Breast epithelium (tissue), 4 donors: ENCODE data around the gene TMEM63C. TPM values are rescaled to one million over a fixed set of nuclear protein-coding genes. Genes with fewer than 3 reads are reported as not detected.

Experiments used
- DNase-seq, 2 donors: peaks; one replicate each; pipeline ENCODE4 v3.0.0-alpha.2; 2019; ENCODE audit warnings: low spot score in 2 of 2
- H3K27ac ChIP-seq, 2 donors: fragments of 200-600 bp; sonication (generic) in 1 of 2; one replicate each; pipeline ENCODE4 v1.5.1; 2016 to 2019; ENCODE audit warnings: mild to moderate bottlenecking in 1 of 2
- H3K27me3 ChIP-seq, 2 donors: fragments of 200-600 bp; sonication (generic) in 1 of 2; one replicate each; pipeline versions ENCODE4 v1.5.1 to v1.6.0; 2017 to 2019; ENCODE audit warnings: control low read depth in 1 of 2, mild to moderate bottlenecking in 1 of 2
- H3K36me3 ChIP-seq: fragments of 200-600 bp; one replicate; pipeline ENCODE4 v1.5.1; 2019
- H3K4me1 ChIP-seq, 2 donors: fragments of 200-600 bp; sonication (generic); one replicate each; pipeline ENCODE4 v1.5.1; 2016 to 2019; ENCODE audit warnings: control low read depth in 1 of 2
- H3K4me3 ChIP-seq, 3 donors: fragments of 200-600 bp; sonication (generic); 1 replicate in 2 of 3; 2 replicates in 1 of 3; pipeline ENCODE4 v1.5.1; 2016 to 2019; ENCODE audit warnings: mild to moderate bottlenecking in 3 of 3, moderate library complexity in 2 of 3
- H3K9me3 ChIP-seq, 2 donors: fragments of 200-600 bp; sonication (generic) in 1 of 2; one replicate each; pipeline ENCODE4 v1.5.1; 2016 to 2019; ENCODE audit warnings: control low read depth in 1 of 2
- POLR2A ChIP-seq: fragments of 450-650 bp; IDR thresholded peaks from one replicate; pipeline ENCODE4 v1.6.1; 2016; ENCODE audit warnings: antibody characterized with exemption, mild to moderate bottlenecking, moderate library complexity
- POLR2AphosphoS5 ChIP-seq, 3 donors: sonication (generic); formaldehyde crosslinking; IDR thresholded peaks; one replicate each; pipeline ENCODE4 v1.6.1; 2017; ENCODE audit warnings: antibody characterized with exemption in 3 of 3
- intact Hi-C: fragments of 100-400 bp; cut with DNase I; formaldehyde crosslinking; loops from one replicate; pipeline ENCODE4 v1.15.1; 2023; ENCODE audit warnings: low total_unique reads
- total RNA-seq, 3 donors: library from RNA; depleted of rRNA; stranded (reverse); fragments of >200 nt; gene quantifications; one replicate each; pipeline ENCODE4 v1.1.0, GENCODE V29; 2016
- TF ChIP-seq, protein P1 (sequence below), 3 donors: fragments of 450-650 bp; IDR thresholded peaks; one replicate each; pipeline ENCODE4 v1.5.1; 2016 to 2017; ENCODE audit warnings: antibody characterized with exemption in 3 of 3, mild to moderate bottlenecking in 3 of 3, moderate library complexity in 3 of 3

TMEM63C gene
- total RNA-seq, 3 donors from 2014 or later = 0.16 to 8.0 (median 3.9) TPM

DNA sequence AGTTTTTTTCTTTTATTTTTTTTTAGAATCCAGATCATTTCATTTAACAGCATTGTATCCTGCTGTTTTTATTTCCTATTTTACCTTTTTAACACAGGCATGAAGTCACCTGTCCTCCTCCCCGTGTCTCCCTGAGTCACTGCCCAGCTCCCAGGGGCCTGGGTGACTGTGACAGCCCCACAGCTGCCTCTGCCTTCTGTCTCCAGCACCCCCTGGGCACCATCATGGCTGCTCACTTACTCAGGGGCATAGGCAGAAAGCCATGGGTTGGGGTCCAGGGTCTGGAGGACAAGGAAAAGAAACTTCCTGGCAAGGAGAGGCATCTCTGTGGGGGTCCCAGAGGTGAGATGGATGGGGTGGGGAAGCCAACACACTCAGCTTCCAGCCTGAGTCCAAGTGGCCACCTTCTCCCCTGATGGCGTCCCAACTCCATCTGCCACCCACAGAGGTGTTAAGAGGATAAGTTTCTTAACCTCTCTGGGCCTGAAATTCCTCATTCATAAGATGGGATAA is 25.3 kb downstream of the TMEM63C start:
- H3K27me3 ChIP-seq = no peaks in the 10 kb centered on the region
- DNase-seq = no peak
- no peak overlapping the region for H3K27ac ChIP-seq
- no peaks in the 10 kb centered on the region for H3K36me3 ChIP-seq
- H3K4me3 ChIP-seq = no peak overlapping the region
- H3K4me1 ChIP-seq = no peaks in the 10 kb centered on the region
- no peak for TF ChIP-seq POLR2AphosphoS5 (IDR thresholded peaks at IDR 0.05)
- no peaks in the 10 kb centered on the region for H3K9me3 ChIP-seq
- intact Hi-C loops = no loop called here

DNA sequence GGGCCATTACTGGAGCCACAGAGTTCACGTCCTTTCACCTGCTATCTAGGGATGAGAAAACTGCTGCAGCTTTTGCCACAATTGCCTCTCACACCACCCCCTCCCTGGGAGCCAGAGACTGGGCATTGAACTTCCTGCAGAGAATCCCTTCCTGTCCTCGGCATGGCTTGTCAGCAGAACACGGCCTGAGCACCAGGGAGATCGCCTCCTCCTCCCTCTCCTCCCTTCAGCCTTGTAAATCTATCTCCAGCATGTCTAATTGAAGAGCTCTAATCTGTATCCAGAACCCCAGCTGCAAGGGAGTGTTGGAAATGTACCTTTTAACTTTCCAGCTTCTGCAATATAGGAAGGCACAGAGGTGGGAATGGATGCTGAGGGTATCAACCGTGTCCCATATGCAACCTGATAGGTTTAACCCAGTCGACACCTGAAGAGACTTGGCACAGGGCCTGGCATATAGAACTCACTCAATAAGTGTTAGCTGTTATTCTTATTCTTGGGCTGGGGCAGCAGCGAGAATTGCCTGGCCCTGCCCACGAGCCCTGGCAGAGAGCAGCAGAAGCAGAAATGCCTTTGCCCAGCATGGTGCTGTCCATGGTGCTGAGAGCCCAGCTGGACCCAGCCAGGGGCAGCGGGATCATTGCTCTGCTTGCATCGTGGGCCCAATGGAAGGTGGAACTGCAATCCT is 26.8 kb downstream of the TMEM63C start:
- no peak overlapping the region for H3K27ac ChIP-seq
- intact Hi-C loops = no loop called here
- H3K27me3 ChIP-seq = no peaks in the 10 kb centered on the region
- no peaks in the 10 kb centered on the region for H3K36me3 ChIP-seq
- H3K4me3 ChIP-seq = no peak overlapping the region
- no peaks in the 10 kb centered on the region for H3K9me3 ChIP-seq
- H3K4me1 ChIP-seq = no peaks in the 10 kb centered on the region
- DNase-seq = peak; percentile 18 to 70
- TF ChIP-seq POLR2A = no peak
- TF ChIP-seq, protein P1, sequence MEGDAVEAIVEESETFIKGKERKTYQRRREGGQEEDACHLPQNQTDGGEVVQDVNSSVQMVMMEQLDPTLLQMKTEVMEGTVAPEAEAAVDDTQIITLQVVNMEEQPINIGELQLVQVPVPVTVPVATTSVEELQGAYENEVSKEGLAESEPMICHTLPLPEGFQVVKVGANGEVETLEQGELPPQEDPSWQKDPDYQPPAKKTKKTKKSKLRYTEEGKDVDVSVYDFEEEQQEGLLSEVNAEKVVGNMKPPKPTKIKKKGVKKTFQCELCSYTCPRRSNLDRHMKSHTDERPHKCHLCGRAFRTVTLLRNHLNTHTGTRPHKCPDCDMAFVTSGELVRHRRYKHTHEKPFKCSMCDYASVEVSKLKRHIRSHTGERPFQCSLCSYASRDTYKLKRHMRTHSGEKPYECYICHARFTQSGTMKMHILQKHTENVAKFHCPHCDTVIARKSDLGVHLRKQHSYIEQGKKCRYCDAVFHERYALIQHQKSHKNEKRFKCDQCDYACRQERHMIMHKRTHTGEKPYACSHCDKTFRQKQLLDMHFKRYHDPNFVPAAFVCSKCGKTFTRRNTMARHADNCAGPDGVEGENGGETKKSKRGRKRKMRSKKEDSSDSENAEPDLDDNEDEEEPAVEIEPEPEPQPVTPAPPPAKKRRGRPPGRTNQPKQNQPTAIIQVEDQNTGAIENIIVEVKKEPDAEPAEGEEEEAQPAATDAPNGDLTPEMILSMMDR (IDR thresholded peaks at IDR 0.05) = no peak
- no peak for TF ChIP-seq POLR2AphosphoS5 (IDR thresholded peaks at IDR 0.05)

DNA sequence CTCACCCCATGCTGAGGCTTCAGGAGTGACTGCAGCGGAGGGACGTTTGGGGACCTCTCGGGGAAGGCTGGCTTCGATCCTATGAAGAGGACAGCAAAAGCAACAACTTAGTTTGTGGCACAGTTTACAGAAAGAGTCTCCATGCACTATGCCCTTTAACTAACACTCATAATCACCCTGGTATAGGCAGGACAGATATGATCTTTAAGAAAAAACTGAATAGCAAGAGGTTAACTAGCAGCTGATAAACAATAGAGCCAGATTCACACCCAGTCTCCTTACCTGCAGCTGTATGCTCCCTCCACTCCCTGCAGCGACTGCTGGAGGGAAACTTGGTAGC is 27.4 kb downstream of the TMEM63C start:
- Histone ChIP-seq H3K9me3 (no peaks in the 10 kb centered on the region), H3K4me1 (no peaks in the 10 kb centered on the region), H3K27me3 (no peaks in the 10 kb centered on the region), H3K4me3 (no peak overlapping the region), H3K27ac (no peak overlapping the region), H3K36me3 (no peaks in the 10 kb centered on the region)
- no peak for DNase-seq
- TF ChIP-seq POLR2A (no peak), POLR2AphosphoS5 (IDR thresholded peaks at IDR 0.05) (no peak)
- TF ChIP-seq, protein P1 (IDR thresholded peaks at IDR 0.05) = no peak
- intact Hi-C loops = no loop called here

DNA sequence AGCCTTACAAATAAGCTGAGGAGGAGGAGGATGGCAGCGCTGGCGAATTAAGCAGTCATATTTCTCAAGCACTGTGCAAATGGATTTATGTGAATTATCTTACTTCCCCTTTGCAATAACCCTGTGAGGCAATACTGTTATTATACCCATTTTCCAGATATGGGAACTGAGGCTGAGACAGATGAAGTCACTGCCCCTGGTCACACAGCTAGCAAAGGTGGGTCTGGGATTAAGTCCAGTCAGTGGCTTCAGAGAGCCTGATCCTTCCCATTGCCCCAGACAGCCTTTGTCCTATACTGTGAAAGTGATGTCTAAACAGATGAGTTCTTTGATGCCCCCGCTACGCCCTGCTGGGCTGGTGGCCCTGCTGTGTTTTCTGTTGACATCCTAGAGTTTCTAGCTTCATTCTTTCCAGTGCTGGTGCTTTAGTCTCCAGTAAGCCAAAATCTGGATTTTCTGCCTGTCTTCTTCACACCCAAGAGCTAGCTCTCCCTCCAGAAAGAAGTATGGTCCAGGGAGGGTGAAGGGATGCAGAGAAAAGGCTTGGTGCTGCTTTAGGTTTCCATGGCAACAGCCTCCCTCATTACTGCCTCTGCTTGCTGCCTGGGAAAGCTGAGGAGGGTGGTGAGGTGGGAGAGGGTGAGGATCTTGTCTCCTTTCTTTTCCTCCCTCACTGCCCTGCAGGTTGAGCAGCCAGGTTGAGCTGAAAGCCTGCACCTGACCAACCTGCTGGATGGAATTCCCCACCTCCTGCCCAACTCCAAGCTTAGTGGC is 30.7 kb downstream of the TMEM63C start:
- no peak for DNase-seq
- no peaks in the 10 kb centered on the region for H3K36me3 ChIP-seq
- intact Hi-C loops = no loop called here
- H3K9me3 ChIP-seq = no peaks in the 10 kb centered on the region
- H3K27ac ChIP-seq = no peak overlapping the region
- H3K4me3 ChIP-seq = no peak overlapping the region
- TF ChIP-seq POLR2A = no peak
- TF ChIP-seq, protein P1 (IDR thresholded peaks at IDR 0.05) = no peak
- no peak for TF ChIP-seq POLR2AphosphoS5 (IDR thresholded peaks at IDR 0.05)
- peaks cover 0 to 3% of the 10 kb centered on the region in 2 donors for H3K27me3 ChIP-seq
- H3K4me1 ChIP-seq = no peaks in the 10 kb centered on the region

DNA sequence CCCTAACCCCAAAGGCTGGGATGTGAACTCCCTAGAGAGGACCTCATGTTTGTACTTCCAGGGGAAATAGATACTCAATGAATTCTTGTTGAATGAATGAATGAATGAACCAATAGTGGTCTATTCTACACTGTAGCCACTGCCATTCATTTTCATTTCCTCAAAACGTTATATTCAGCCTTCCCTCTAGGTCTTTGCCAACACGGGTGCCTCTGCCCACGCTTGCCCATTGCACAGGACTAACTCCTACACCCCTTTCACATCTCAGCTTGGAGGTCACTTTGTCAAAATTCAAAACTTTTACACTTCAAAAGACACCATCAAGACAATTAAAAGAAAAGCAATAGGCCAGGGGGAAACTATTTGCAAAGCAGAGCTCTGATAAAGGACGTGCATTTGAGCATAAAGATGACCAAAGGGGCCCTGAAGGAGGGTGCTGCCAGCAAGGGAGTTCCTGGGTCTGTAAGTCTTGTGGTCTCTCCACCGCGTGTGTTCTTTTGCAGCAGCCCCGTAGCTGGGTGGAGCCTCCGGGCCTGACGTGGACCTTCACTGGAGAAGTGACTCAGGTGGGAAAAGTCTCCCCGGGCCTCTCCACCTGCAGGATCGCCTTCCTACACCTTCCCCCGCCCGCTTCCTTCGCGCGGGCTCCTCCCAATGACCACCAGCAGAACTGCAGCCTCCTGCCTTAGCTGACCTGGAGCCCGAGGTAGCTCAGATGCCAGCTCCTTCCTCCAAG is 31.5 kb downstream of the TMEM63C start:
- H3K36me3 ChIP-seq = no peaks in the 10 kb centered on the region
- intact Hi-C loops = no loop called here

More for the DNA sequence above, 31.5 kb downstream of the TMEM63C start:
- no peaks in the 10 kb centered on the region for H3K4me1 ChIP-seq
- H3K27ac ChIP-seq = no peak overlapping the region
- no peaks in the 10 kb centered on the region for H3K9me3 ChIP-seq
- H3K27me3 ChIP-seq = peaks cover 0 to 3% of the 10 kb centered on the region in 2 donors
- TF ChIP-seq, protein P1 (IDR thresholded peaks at IDR 0.05) = peak in 2 of 3 donors; percentile 50 to 54
- no peak for TF ChIP-seq POLR2A
- no peak for DNase-seq
- H3K4me3 ChIP-seq = no peak overlapping the region
